Endothelial cell (in vitro differentiated cells): ENCODE measurements around the gene TAS2R1. TPM values are rescaled to one million over a fixed set of nuclear protein-coding genes. Genes with fewer than 3 reads are reported as not detected.

Experiments used
- DNase-seq: peaks from one replicate; pipeline ENCODE4 v3.0.0; 2021; ENCODE audit warnings: low spot score
- H3K27ac Mint-ChIP-seq: one replicate; pipeline ENCODE4 v1.8.0; 2021; ENCODE audit warnings: mixed read lengths, inconsistent platforms; ENCODE audit not compliant: unreplicated experiment
- H3K27me3 Mint-ChIP-seq: one replicate; pipeline ENCODE4 v1.8.0; 2021; ENCODE audit warnings: mild to moderate bottlenecking, moderate library complexity, mixed read lengths, inconsistent platforms; ENCODE audit not compliant: unreplicated experiment
- H3K36me3 Mint-ChIP-seq: one replicate; pipeline ENCODE4 v1.8.0; 2021; ENCODE audit warnings: mild to moderate bottlenecking, low read depth, mixed read lengths, inconsistent platforms; ENCODE audit not compliant: unreplicated experiment
- H3K4me1 Mint-ChIP-seq: one replicate; pipeline ENCODE4 v1.8.0; 2021; ENCODE audit warnings: mild to moderate bottlenecking, mixed read lengths, inconsistent platforms; ENCODE audit not compliant: unreplicated experiment
- H3K4me3 Mint-ChIP-seq: one replicate; pipeline ENCODE4 v1.8.0; 2021; ENCODE audit warnings: mild to moderate bottlenecking, mixed read lengths, inconsistent platforms; ENCODE audit not compliant: unreplicated experiment
- H3K9me3 Mint-ChIP-seq: one replicate; pipeline ENCODE4 v1.8.0; 2021; ENCODE audit warnings: mixed read lengths, inconsistent platforms; ENCODE audit not compliant: unreplicated experiment
- total RNA-seq: library from RNA; stranded (reverse); fragmentation: NEBNext Ultra II Directional; extraction: Animal tissue kit (Norgen Biotek cat#: 25700); gene quantifications from one replicate; pipeline ENCODE4 v1.2.1, GENCODE V29; 2021; ENCODE audit not compliant: unreplicated experiment
- TF ChIP-seq, protein P1 (sequence below): fragments of 200-600 bp; sonication (generic); IDR thresholded peaks from one replicate; pipeline ENCODE4 v1.5.0; 2021; ENCODE audit warnings: antibody characterized with exemption; ENCODE audit not compliant: unreplicated experiment

TAS2R1 gene
- total RNA-seq, 1 donor from 2014 or later, result not detected

DNA sequence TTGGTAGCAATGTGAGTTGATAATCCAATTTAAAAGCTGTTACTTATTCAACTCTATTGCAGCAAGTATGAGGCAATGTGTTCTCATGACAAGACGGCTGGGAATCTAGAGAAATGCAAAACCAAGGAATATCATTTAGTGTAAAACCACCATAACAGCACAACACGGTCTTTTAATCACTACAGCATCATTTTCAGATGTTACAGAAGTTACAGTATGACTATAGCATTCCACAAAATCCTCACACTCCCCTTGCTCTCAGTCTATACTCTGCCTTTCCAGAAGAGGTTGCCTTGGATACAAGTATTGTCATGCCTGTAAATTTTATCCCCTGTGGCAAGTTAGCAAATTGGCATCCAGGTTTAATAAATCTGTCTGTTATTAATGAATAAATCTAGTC lies 28.6 kb upstream of the TAS2R1 start:
- TF ChIP-seq, protein P1, sequence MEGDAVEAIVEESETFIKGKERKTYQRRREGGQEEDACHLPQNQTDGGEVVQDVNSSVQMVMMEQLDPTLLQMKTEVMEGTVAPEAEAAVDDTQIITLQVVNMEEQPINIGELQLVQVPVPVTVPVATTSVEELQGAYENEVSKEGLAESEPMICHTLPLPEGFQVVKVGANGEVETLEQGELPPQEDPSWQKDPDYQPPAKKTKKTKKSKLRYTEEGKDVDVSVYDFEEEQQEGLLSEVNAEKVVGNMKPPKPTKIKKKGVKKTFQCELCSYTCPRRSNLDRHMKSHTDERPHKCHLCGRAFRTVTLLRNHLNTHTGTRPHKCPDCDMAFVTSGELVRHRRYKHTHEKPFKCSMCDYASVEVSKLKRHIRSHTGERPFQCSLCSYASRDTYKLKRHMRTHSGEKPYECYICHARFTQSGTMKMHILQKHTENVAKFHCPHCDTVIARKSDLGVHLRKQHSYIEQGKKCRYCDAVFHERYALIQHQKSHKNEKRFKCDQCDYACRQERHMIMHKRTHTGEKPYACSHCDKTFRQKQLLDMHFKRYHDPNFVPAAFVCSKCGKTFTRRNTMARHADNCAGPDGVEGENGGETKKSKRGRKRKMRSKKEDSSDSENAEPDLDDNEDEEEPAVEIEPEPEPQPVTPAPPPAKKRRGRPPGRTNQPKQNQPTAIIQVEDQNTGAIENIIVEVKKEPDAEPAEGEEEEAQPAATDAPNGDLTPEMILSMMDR, result no peak
- no peak for DNase-seq
- Mint-ChIP-seq H3K27ac (no peak overlapping the region), H3K4me1 (peaks cover 12% of the 10 kb centered on the region), H3K27me3 (no peaks in the 10 kb centered on the region), H3K36me3 (no peaks in the 10 kb centered on the region), H3K4me3 (no peak overlapping the region), H3K9me3 (no peaks in the 10 kb centered on the region)

DNA sequence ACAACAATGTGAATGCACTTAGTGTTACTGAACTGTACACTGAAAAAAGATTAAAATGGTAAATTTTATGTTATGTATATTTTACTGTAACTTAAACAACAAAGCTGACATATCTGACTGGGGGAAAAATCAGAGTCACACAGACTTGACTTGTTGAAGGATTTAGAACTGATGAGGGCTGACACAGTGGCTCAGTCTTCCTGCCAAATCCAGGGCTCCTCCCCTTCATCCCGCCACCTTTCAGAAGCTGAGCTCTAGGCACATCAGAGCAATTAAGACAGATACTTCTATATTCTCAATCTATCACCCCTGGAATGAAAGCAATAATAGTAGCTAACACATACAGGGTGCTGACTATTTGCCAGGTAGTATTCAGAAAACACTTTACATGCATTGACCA lies 27.7 kb upstream of the TAS2R1 start:
- Mint-ChIP-seq H3K27me3 (no peaks in the 10 kb centered on the region), H3K27ac (no peak overlapping the region), H3K4me1 (peaks cover 16% of the 10 kb centered on the region), H3K9me3 (no peaks in the 10 kb centered on the region), H3K36me3 (no peaks in the 10 kb centered on the region), H3K4me3 (no peak overlapping the region)
- TF ChIP-seq, protein P1, result no peak
- no peak for DNase-seq

DNA sequence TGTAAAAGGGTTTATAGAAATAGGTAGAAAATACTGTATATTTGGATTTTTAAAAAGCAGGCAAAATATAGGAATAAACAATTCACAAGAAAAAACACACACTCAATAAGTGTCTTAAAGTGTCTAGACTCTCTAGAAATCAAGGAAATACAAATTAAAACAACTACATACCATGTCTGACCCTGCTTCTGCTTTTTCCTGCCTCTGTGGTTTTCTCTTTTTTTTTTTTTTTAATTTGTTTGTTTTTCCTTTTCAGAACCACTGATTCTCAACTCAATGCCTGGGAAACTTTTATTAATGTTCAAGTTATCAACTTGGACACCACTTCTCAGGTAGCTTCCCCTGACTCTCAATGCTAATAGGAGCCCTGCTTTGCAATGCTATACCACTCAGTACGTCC lies 25.5 kb upstream of the TAS2R1 start:
- Mint-ChIP-seq H3K27ac (no peak overlapping the region), H3K4me1 (peaks cover 19% of the 10 kb centered on the region), H3K9me3 (no peaks in the 10 kb centered on the region)

DNA sequence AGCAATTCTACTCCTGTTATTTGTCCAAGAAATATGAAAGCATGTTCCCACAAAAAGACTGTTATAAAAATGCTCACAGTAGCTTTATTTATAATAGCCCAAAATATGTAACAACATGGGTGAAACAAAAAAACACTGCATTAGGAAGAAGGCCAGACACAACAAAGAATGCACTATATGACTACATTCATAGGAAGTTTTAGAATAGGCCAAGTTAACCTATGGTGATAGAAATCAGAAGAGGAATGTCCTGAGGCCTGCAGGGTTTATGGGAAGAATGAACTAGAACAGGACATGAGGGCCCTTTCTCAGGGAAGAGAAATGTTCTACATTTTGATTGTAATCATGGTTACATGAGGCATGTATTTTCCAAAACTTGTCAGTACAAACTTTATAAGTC lies 24.7 kb upstream of the TAS2R1 start:
- Mint-ChIP-seq H3K27me3 (no peaks in the 10 kb centered on the region), H3K4me1 (peaks cover 19% of the 10 kb centered on the region), H3K4me3 (no peak overlapping the region), H3K9me3 (no peaks in the 10 kb centered on the region), H3K27ac (no peak overlapping the region), H3K36me3 (no peaks in the 10 kb centered on the region)
- TF ChIP-seq, protein P1, result no peak
- no peak for DNase-seq

More for the DNA sequence above, 25.5 kb upstream of the TAS2R1 start:
- H3K4me3 Mint-ChIP-seq, result no peak overlapping the region
- no peak for DNase-seq
- TF ChIP-seq, protein P1, result no peak
- H3K27me3 Mint-ChIP-seq, result no peaks in the 10 kb centered on the region
- no peaks in the 10 kb centered on the region for H3K36me3 Mint-ChIP-seq

DNA sequence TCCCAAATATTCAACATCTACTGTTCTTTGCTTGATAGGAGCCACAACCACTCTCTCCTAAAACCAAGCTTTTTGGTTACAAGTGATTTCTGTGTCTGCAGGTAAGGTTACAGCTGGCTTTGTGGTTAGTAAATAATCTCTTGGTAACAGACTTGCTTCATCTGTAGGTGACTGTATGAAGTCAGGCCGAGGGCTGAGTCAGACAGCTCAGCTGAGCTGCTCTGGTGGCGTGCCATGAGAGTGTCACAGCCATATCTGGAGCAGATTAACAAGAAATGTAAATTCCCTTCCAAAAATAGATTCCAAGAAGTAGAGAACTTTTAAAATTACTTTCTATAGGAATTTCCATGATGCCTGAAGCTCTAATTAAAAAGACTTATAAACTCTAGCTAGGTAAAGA lies 23.7 kb upstream of the TAS2R1 start:
- no peak overlapping the region for H3K4me3 Mint-ChIP-seq
- H3K9me3 Mint-ChIP-seq, result no peaks in the 10 kb centered on the region
- TF ChIP-seq, protein P1, result no peak
- peaks cover 19% of the 10 kb centered on the region for H3K4me1 Mint-ChIP-seq
- no peaks in the 10 kb centered on the region for H3K27me3 Mint-ChIP-seq
- no peak for DNase-seq
- no peaks in the 10 kb centered on the region for H3K36me3 Mint-ChIP-seq
- no peak overlapping the region for H3K27ac Mint-ChIP-seq
